ENCODE data around the gene PARVG. TPM values are rescaled to one million over a fixed set of nuclear protein-coding genes. Genes with fewer than 3 reads are reported as not detected.

PARVG gene, protein sequence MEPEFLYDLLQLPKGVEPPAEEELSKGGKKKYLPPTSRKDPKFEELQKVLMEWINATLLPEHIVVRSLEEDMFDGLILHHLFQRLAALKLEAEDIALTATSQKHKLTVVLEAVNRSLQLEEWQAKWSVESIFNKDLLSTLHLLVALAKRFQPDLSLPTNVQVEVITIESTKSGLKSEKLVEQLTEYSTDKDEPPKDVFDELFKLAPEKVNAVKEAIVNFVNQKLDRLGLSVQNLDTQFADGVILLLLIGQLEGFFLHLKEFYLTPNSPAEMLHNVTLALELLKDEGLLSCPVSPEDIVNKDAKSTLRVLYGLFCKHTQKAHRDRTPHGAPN
- not detected in 5 replicates for total RNA-seq (2022; extraction: Qiagen RNA extraction; ENCODE audit: low read depth)

DNA sequence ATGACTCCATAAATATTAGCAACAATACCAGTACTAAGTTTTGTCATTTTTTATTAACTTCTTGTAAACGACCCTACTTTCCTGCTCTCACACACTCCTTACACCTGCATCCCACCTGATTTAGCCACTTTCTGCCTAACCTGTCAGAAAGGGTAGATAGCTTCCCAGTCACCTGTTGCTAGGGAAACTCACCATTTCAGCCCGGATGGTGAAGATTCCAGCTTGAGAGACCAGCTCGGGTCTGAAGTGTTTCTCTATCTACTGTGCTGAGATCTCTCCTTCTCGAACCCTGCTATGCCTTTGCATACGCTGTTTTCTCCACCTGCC, at the start of gene PARVG:
Gene PARVG (plus strand): TSS at position 220 of the 327 bp plus-strand sequence. CDS start 2,405 bp downstream, outside the sequence.

Other genes starting within 250 kb of the PARVG start
- 44.7 to 48.7 TPM (median 46.8 TPM) in 5 replicates for gene SAMM50, start 225.5 kb upstream of the PARVG start, total RNA-seq (2022; extraction: Qiagen RNA extraction; ENCODE audit: low read depth)
- gene PARVB, start 156.6 kb upstream of the PARVG start, total RNA-seq (2022; extraction: Qiagen RNA extraction; ENCODE audit: low read depth) = 35.1 to 41.8 TPM (median 39.3 TPM) in 5 replicates
- gene SHISAL1, start 132.0 kb downstream of the PARVG start, total RNA-seq (2022; extraction: Qiagen RNA extraction; ENCODE audit: low read depth) = 7.2 to 8.4 TPM (median 7.4 TPM) in 5 replicates

All from A549 treated with CpdA at 1 μM for 4 hours (cell line).